ENCODE results near the gene LRCH1.
A peak's percentile ranks its signal among the peaks of the same experiment; 100 is the strongest.

The LRCH1 gene

DNA sequence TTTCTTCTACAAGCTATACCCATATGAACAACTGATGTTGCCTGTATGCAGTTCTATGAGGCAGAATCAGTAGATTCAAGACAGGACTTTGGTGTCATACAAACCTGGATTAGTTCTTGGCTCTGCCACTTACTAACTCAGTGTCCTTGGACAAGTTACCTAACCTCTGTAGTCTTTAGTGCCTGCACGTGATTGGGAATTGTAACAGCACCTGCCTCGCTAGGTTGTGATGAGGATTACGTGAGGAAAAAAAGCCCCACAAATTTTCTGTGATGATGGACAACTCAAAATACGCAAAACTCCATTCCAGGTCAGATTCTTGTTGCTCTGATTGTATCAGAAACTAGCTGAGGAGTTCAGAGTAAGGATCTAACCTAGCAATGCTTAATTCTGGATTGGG is 89.3 kb downstream of the LRCH1 start:
- TF ChIP-seq, protein P1, sequence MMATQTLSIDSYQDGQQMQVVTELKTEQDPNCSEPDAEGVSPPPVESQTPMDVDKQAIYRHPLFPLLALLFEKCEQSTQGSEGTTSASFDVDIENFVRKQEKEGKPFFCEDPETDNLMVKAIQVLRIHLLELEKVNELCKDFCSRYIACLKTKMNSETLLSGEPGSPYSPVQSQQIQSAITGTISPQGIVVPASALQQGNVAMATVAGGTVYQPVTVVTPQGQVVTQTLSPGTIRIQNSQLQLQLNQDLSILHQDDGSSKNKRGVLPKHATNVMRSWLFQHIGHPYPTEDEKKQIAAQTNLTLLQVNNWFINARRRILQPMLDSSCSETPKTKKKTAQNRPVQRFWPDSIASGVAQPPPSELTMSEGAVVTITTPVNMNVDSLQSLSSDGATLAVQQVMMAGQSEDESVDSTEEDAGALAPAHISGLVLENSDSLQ (IDR thresholded peaks at IDR 0.05) = no peak
- no peak for TF ChIP-seq ELF4 (IDR thresholded peaks at IDR 0.05)
- TF ChIP-seq FOXA1 (IDR thresholded peaks at IDR 0.05) = no peak
- ChIA-PET CTCF (no interaction called here), POLR2A (interaction anchor here (0.7 kb wide), 1 partner anchor 28 kb away, joined by 3 read pairs; no protein-coding TSS in a partner anchor)
- no peak for DNase-seq (ENCODE audit: extremely low spot score)

DNA sequence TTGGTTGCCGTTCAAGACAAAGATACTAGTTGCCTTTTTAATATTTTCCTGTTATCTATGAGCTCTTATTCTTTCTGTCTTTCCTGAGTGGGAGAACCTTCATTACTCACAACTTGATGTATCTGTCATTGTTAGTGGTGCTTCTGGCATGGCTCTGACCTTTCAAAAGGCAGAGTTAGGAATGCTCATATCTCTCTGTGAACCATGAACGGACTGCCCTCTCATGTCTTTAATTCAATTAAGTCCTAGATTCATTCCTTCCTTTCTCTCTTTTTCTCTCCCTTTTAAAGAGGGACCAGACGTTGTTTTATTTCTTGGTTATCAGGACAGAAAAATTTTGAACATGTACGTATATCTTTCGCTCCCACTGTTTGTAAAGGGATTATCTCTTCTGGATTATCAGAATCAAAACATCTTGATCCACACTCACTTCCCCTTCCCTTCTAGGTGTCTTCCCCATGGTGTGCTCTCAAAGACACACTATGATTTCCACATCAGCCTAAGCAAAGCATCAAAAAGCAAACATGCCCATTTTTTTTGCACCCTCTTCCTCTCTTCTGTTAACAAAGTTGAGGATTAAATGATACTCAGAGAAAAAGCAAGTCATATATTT is 90.3 kb downstream of the LRCH1 start:
- ChIA-PET POLR2A (interaction anchor here (0.7 kb wide), 1 partner anchor 29 kb away, joined by 3 read pairs; no protein-coding TSS in a partner anchor), CTCF (no interaction called here)
- no peak for TF ChIP-seq ARNT (IDR thresholded peaks at IDR 0.05)
- TF ChIP-seq SP1 (IDR thresholded peaks at IDR 0.05) = no peak
- TF ChIP-seq CTBP1 (IDR thresholded peaks at IDR 0.05; ENCODE audit: borderline replicate concordance) = no peak
- TF ChIP-seq, protein P1 (IDR thresholded peaks at IDR 0.05) = no peak
- TF ChIP-seq FOXM1 (IDR thresholded peaks at IDR 0.05; ENCODE audit: borderline replicate concordance) = no peak
- no peak for TF ChIP-seq L3MBTL2 (conservative IDR thresholded peaks at IDR 0.05)
- no peak for TF ChIP-seq HDGF (IDR thresholded peaks at IDR 0.05; ENCODE audit: borderline replicate concordance)
- no peak for TF ChIP-seq FOXA1 (IDR thresholded peaks at IDR 0.05)
- TF ChIP-seq FOXK2 (IDR thresholded peaks at IDR 0.05) = no peak
- no peak for TF ChIP-seq SUZ12 (IDR thresholded peaks at IDR 0.05)
- TF ChIP-seq NFRKB (IDR thresholded peaks at IDR 0.05) = no peak
- no peak for TF ChIP-seq TARDBP (IDR thresholded peaks at IDR 0.05)
- TF ChIP-seq LEF1 (IDR thresholded peaks at IDR 0.05; ENCODE audit: borderline replicate concordance) = no peak
- no peak for TF ChIP-seq ZNF384 (IDR thresholded peaks at IDR 0.05)
- TF ChIP-seq BHLHE40 (IDR thresholded peaks at IDR 0.05; ENCODE audit: borderline replicate concordance) = no peak
- no peak for DNase-seq (ENCODE audit: extremely low spot score)

DNA sequence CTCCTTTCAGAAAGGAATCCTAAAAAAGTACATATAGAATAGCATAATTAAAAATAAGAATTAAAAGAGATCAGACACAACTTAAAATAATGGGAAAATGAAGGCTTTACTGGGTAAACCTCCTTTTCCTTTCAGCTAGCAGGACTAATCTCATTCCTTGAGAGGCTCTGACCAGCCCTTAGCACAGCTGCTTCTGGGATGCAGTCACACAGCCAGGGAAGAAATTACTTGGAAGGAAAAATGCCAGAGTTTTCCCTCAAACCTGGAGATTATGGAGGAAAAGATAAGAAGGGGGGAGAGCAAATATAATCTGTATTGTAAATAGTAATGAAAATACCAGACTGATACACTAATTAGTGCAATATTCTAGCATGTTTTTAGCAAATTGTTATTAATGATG is 91.8 kb downstream of the LRCH1 start:
- no peak for TF ChIP-seq FOXK2 (IDR thresholded peaks at IDR 0.05)
- no peak for TF ChIP-seq ARNT (IDR thresholded peaks at IDR 0.05)
- TF ChIP-seq L3MBTL2 (conservative IDR thresholded peaks at IDR 0.05) = no peak
- no peak for TF ChIP-seq NFRKB (IDR thresholded peaks at IDR 0.05)
- no peak for TF ChIP-seq ZNF384 (IDR thresholded peaks at IDR 0.05)
- no peak for TF ChIP-seq HDGF (IDR thresholded peaks at IDR 0.05; ENCODE audit: borderline replicate concordance)
- TF ChIP-seq LEF1 (IDR thresholded peaks at IDR 0.05; ENCODE audit: borderline replicate concordance) = no peak
- no peak for TF ChIP-seq ELF4 (IDR thresholded peaks at IDR 0.05)
- no peak for TF ChIP-seq TARDBP (IDR thresholded peaks at IDR 0.05)
- TF ChIP-seq, protein P1 (IDR thresholded peaks at IDR 0.05) = no peak
- no peak for TF ChIP-seq SUZ12 (IDR thresholded peaks at IDR 0.05)
- no peak for TF ChIP-seq FOXM1 (IDR thresholded peaks at IDR 0.05; ENCODE audit: borderline replicate concordance)
- no peak for TF ChIP-seq BHLHE40 (IDR thresholded peaks at IDR 0.05; ENCODE audit: borderline replicate concordance)
- no peak for TF ChIP-seq FOXA1 (IDR thresholded peaks at IDR 0.05)
- TF ChIP-seq CTBP1 (IDR thresholded peaks at IDR 0.05; ENCODE audit: borderline replicate concordance) = no peak
- no peak for TF ChIP-seq SP1 (IDR thresholded peaks at IDR 0.05)
- POLR2A ChIA-PET = no interaction called here
- CTCF ChIA-PET = no interaction called here
- DNase-seq (ENCODE audit: extremely low spot score) = no peak

DNA sequence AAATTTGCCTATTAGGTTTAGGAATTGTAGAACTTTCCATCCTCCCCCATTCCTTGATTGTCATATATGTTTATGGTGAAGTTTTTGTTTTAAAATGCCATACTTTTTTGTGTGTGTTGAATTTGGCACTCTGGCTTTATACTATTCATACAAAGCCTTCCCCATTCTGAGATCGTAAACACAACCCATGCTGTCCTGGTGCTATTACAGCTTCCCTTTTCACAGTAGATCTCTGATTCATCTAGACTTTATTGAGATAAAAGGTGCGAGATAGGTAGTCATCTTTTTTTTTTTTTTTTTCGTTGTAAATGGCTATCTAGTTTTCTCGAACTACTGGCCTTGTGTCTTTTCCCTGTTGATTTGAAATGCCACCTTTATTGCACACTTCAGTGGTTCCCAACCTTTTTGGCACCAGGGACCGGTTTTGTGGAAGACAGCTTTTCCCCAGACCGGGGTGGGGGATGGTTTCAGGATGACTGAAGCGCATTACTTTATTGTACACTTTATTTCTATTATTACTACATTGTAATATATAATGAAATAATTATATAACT is 94.6 kb downstream of the LRCH1 start:
- CTCF ChIA-PET = interaction anchor here (0.6 kb wide), 1 partner anchor 26 kb away, joined by 3 read pairs; no protein-coding TSS in a partner anchor
- POLR2A ChIA-PET = no interaction called here
- TF ChIP-seq TARDBP (IDR thresholded peaks at IDR 0.05) = no peak
- TF ChIP-seq SP1 (IDR thresholded peaks at IDR 0.05) = no peak
- TF ChIP-seq LEF1 (IDR thresholded peaks at IDR 0.05; ENCODE audit: borderline replicate concordance) = no peak
- DNase-seq (ENCODE audit: extremely low spot score) = no peak

DNA sequence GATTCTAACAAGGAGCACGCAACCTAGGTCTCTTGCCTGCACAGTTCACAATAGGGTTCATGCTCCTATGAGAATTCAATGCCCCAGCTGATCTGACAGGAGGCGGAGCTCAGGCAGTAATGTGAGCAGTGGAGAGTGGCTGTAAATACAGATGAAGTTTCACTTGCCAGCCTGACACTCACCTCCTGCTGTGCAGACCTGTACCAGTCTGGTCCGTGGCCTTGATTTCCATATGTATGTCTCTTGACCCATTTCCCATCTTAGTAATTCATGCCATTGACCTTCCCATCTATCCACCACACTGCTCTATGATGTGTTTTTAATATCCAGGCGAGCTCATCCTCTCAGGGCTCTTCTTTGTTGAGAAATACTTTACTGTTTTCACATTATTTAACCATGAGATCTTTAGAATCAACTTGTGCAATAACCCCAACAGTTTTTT is 95.2 kb downstream of the LRCH1 start:
- no peak for DNase-seq (ENCODE audit: extremely low spot score)
- TF ChIP-seq FOXM1 (IDR thresholded peaks at IDR 0.05; ENCODE audit: borderline replicate concordance) (no peak), NFRKB (IDR thresholded peaks at IDR 0.05) (no peak), FOXA1 (IDR thresholded peaks at IDR 0.05) (no peak), CTBP1 (IDR thresholded peaks at IDR 0.05; ENCODE audit: borderline replicate concordance) (no peak), ELF4 (IDR thresholded peaks at IDR 0.05) (no peak), LEF1 (IDR thresholded peaks at IDR 0.05; ENCODE audit: borderline replicate concordance) (no peak), FOXK2 (IDR thresholded peaks at IDR 0.05) (no peak)
- TF ChIP-seq, protein P1 (IDR thresholded peaks at IDR 0.05) = peak; percentile 52
- POLR2A ChIA-PET = no interaction called here
- CTCF ChIA-PET = no interaction called here

DNA sequence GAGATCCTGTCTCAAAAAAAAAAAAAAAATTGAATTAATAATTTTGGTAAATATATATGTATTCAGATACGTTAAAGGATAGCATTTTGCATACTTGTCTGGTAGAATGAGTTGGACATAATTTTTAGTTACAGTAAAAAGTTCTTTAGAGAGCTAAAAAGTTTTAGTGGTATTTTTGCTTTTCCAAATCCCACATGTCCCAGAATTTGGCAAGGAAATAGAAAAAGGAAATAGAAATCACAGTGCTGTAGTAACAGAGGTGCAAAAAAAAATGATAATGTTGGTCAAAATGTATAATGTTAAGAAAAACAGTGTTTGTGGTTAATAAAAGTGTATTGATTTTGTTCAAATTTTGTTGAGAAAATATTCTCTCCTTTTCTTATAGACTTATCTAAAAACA is 96.8 kb downstream of the LRCH1 start:
- TF ChIP-seq LEF1 (IDR thresholded peaks at IDR 0.05; ENCODE audit: borderline replicate concordance) = no peak
- TF ChIP-seq SUZ12 (IDR thresholded peaks at IDR 0.05) = no peak
- no peak for TF ChIP-seq HDGF (IDR thresholded peaks at IDR 0.05; ENCODE audit: borderline replicate concordance)
- TF ChIP-seq NFRKB (IDR thresholded peaks at IDR 0.05) = no peak
- TF ChIP-seq, protein P1 (IDR thresholded peaks at IDR 0.05) = no peak
- no peak for TF ChIP-seq FOXM1 (IDR thresholded peaks at IDR 0.05; ENCODE audit: borderline replicate concordance)
- no peak for TF ChIP-seq ZNF384 (IDR thresholded peaks at IDR 0.05)
- TF ChIP-seq ELF4 (IDR thresholded peaks at IDR 0.05) = no peak
- TF ChIP-seq SP1 (IDR thresholded peaks at IDR 0.05) = no peak
- no peak for TF ChIP-seq TARDBP (IDR thresholded peaks at IDR 0.05)
- no peak for TF ChIP-seq FOXK2 (IDR thresholded peaks at IDR 0.05)
- no peak for TF ChIP-seq FOXA1 (IDR thresholded peaks at IDR 0.05)
- POLR2A ChIA-PET = no interaction called here
- CTCF ChIA-PET = no interaction called here
- no peak for DNase-seq (ENCODE audit: extremely low spot score)

Data from HEK293T (cell line).